Right lobe of liver (tissue), 6 donors: ENCODE measurements around the gene S100A11. TPM values are rescaled to one million over a fixed set of nuclear protein-coding genes. Genes with fewer than 3 reads are reported as not detected.

Experiments used
- ATAC-seq, 4 donors: fragments of 200-7000 bp; cut with Tn5 transposase; one replicate each; pipeline ENCODE4 v1.9.1; 2020; ENCODE audit warnings: mild to moderate bottlenecking in 4 of 4, moderate library complexity in 4 of 4
- DNase-seq, 3 donors: peaks; one replicate each; pipeline ENCODE4 v3.0.0-alpha.2; 2020
- H3K27ac ChIP-seq, 3 donors: fragments of 200-600 bp; one replicate each; pipeline ENCODE4 v1.8.0; 2022
- H3K27me3 ChIP-seq, 2 donors: fragments of 200-600 bp; one replicate each; pipeline ENCODE4 v1.8.0; 2022
- H3K36me3 ChIP-seq, 4 donors: fragments of 200-600 bp; sonication (generic) in 1 of 4; one replicate each; pipeline versions ENCODE4 v1.5.1 to v1.8.0; 2017 to 2022; ENCODE audit warnings: control low read depth in 1 of 4
- H3K4me1 ChIP-seq, 4 donors: fragments of 200-600 bp; sonication (generic) in 1 of 4; one replicate each; pipeline versions ENCODE4 v1.5.1 to v1.8.0; 2017 to 2022; ENCODE audit warnings: control low read depth in 1 of 4
- H3K4me3 ChIP-seq, 3 donors: fragments of 200-600 bp; one replicate each; pipeline ENCODE4 v1.8.0; 2022
- H3K9me3 ChIP-seq, 4 donors: fragments of 200-600 bp; sonication (generic) in 1 of 4; one replicate each; pipeline versions ENCODE4 v1.5.1 to v1.8.0; 2017 to 2022; ENCODE audit warnings: control low read depth in 1 of 4
- POLR2A ChIP-seq: fragments of 450-650 bp; IDR thresholded peaks from one replicate; pipeline ENCODE4 v1.6.1; 2017; ENCODE audit warnings: antibody characterized with exemption, mild to moderate bottlenecking
- WGBS: methylation state at CpG from one replicate; pipeline ENCODE4 v1.1.6; 2018; ENCODE audit warnings: low coverage, low lambda C conversion rate; ENCODE audit not compliant: insufficient coverage; ENCODE audit errors: missing lambda C conversion rate; 5-methylcytosine and 5-hydroxymethylcytosine counted together
- intact Hi-C, 2 donors: fragments of 100-400 bp; cut with DNase I; formaldehyde crosslinking; loops; one replicate each; pipeline versions ENCODE4 v1.11.2 to v1.14.1; 2022
- total RNA-seq, 6 experiments: library from RNA; depleted of rRNA in 2 of 6; stranded (reverse); fragments of >200 nt in 2 of 6; fragmentation: NEBNext Ultra II Directional in 3 of 6; extraction: Animal tissue kit (Norgen Biotek cat#: 25700) in 3 of 6; gene quantifications; one replicate each; pipeline versions ENCODE4 v1.1.0 to v1.2.4, GENCODE V29; 2016 to 2023
- TF ChIP-seq, protein P1 (sequence below), 4 donors: fragments of 200-600 bp in 3 of 4; fragments of 450-650 bp in 1 of 4; IDR thresholded peaks; one replicate each; pipeline versions ENCODE4 v1.5.1 to v1.8.0; 2016 to 2022; ENCODE audit warnings: antibody characterized with exemption in 4 of 4, mild to moderate bottlenecking in 2 of 4
- donor health status: DM: no; HTN: yes; CAD: no.
- donor health status: DM: no; HTN: no; CAD: no.
- donor health status: DM: no; HTN: no; CAD: no.
- donor health status: DM: no; HTN: yes; CAD: no.
- donor health status: DM: no; HTN: yes; CAD: no.

Gene S100A11
- total RNA-seq, 6 experiments from 2014 or later: 11.0 to 68.5 (median 25.3) TPM

DNA sequence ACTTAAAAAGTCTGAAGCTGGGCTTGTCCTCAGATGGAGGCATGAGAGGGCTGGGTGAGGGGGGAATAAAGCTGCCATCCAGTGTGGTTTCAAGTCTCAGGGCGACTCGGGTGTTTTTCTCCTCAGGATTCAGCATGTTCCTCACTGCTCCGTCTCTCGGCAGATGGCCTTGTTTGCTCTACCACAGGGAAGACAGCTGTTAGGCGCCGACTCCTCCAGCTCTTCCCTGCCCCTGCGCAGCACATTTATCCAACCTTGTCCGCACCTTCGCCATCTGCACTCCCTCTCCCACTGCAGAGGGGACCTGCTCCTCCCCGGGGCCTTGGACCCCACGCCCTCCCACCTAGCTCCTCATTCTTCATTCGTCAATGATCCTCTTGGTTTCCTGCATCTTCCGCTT, 16.6 kb upstream of the S100A11 start:
- 47% methylated on average over 12 of the region's 13 CpGs for WGBS
- no peak for TF ChIP-seq POLR2A
- TF ChIP-seq, protein P1, sequence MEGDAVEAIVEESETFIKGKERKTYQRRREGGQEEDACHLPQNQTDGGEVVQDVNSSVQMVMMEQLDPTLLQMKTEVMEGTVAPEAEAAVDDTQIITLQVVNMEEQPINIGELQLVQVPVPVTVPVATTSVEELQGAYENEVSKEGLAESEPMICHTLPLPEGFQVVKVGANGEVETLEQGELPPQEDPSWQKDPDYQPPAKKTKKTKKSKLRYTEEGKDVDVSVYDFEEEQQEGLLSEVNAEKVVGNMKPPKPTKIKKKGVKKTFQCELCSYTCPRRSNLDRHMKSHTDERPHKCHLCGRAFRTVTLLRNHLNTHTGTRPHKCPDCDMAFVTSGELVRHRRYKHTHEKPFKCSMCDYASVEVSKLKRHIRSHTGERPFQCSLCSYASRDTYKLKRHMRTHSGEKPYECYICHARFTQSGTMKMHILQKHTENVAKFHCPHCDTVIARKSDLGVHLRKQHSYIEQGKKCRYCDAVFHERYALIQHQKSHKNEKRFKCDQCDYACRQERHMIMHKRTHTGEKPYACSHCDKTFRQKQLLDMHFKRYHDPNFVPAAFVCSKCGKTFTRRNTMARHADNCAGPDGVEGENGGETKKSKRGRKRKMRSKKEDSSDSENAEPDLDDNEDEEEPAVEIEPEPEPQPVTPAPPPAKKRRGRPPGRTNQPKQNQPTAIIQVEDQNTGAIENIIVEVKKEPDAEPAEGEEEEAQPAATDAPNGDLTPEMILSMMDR (IDR thresholded peaks at IDR 0.05): no peak
- intact Hi-C loops: loop anchor here (10.0 kb wide), 1 partner anchor 131 kb away; no protein-coding TSS in a partner anchor

DNA sequence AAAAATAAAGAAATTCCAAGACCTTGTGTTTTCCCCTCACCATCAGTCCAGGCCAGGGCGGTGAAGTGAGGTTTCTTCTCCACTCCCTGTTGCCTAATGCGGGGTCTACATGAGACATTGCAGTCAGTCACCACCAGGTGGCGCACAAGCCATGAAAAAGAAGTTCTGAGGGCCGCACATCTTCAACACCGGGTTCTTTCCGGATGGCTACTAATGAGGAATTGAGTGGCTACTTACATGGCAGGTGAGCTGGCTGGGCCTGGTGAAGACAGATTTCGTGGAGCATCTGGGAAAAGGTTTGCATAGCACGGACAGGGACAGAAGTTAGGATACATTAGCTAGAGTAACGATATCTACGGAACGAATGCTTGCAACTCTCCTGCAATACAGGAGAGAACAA, 15.8 kb upstream of the S100A11 start:
- no peaks in the 10 kb centered on the region for H3K4me1 ChIP-seq
- intact Hi-C loops: loop anchor here (10.0 kb wide), 1 partner anchor 132 kb away; no protein-coding TSS in a partner anchor
- no peak overlapping the region for H3K4me3 ChIP-seq
- ATAC-seq (peak; percentile 67 to 78 (median 75)), DNase-seq (peak; percentile 82 to 85 (median 84))
- no peaks in the 10 kb centered on the region for H3K36me3 ChIP-seq
- H3K9me3 ChIP-seq: no peaks in the 10 kb centered on the region
- no peaks in the 10 kb centered on the region for H3K27me3 ChIP-seq
- H3K27ac ChIP-seq: no peak overlapping the region
- TF ChIP-seq POLR2A: no peak
- TF ChIP-seq, protein P1 (IDR thresholded peaks at IDR 0.05): peak; percentile 87 to 93 (median 89)
- WGBS: 0% methylated on average over 8 of the region's 11 CpGs

More for the DNA sequence above, 16.6 kb upstream of the S100A11 start:
- H3K4me1 ChIP-seq: no peaks in the 10 kb centered on the region
- H3K36me3 ChIP-seq: no peaks in the 10 kb centered on the region
- H3K4me3 ChIP-seq: no peak overlapping the region
- DNase-seq (no peak), ATAC-seq (peak in 1 of 4 donors; percentile 7)
- no peak overlapping the region for H3K27ac ChIP-seq
- H3K27me3 ChIP-seq: no peaks in the 10 kb centered on the region
- H3K9me3 ChIP-seq: no peaks in the 10 kb centered on the region

DNA sequence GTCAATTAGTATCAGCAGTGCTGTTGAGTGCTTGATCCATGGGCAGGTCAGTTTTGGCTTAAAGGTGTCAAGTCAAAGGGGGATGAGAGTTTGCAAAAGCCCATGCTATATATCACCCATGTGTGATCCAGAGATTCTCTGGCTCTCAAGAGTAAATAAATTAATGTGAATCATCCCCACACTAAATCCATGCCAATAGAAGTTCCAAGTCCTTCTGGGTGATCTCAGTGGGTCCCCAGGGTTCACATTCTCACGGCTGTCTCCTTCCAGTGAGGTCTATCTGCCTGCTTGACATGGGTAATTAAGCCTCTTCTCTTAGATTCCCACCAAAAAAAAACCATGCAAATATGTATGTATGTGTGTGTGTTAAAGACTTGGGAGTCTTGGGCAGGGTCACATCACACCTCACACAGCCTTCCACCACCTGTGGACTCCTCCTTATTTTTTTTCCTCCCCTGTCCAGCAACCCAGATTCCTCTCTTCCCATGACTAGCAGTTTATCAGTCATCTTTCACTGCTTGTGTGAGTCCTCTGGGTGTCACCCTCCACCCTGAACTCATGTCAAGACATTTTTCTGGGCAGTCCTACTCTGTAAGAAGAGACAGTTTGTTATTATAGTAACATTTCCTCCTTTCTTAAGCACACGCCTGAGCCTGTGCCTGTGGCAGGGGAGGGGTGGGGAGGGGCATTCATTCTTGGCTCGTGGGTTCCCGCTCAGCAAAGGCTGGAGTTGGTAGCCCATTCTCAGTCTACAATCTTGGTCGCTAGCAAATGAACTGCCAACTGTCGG, 14.3 kb upstream of the S100A11 start:
- H3K4me1 ChIP-seq: no peaks in the 10 kb centered on the region

DNA sequence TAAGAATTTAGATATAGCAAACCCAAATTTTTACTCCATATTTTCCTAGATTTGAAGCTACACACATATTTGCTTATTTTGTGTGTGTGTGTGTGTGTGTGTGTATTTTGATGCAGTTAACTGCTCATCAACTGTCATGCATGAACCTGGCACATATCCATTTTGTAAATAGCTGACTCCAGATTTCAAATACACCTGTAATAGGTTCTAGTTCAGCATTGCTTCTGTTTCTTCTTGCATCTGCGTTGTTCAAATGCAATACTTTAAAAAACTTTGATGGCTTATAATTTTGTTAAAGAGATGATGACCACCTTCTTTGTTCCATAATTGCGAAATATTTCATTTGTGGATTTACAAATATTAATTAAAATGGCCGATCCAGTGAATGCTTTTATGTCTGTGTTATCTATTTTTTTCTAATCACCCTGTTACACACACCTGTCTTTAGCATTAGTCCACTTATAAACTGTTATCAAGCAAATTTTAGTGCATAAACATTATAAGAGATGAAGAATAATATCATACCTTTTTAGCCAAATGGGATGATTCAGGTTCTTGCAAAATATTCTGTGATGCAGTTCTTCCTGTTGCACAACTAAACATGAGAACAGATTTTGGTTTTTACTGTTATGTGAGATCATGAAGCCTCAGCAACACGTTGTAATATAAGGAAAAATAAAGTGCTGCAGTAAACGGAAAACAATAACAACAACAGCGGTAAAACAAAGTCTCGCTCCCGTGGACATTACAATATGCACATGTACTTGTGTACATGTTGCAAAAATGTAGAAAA, 12.7 kb upstream of the S100A11 start:
- Histone ChIP-seq H3K36me3 (no peaks in the 10 kb centered on the region), H3K4me1 (no peaks in the 10 kb centered on the region), H3K4me3 (no peak overlapping the region), H3K9me3 (no peaks in the 10 kb centered on the region), H3K27ac (no peak overlapping the region), H3K27me3 (no peaks in the 10 kb centered on the region)
- no peak for DNase-seq
- TF ChIP-seq, protein P1 (IDR thresholded peaks at IDR 0.05): no peak
- no peak for TF ChIP-seq POLR2A
- 47% methylated on average over 8 of the region's 8 CpGs for WGBS
- ATAC-seq: no peak
- intact Hi-C loops: loop anchor here (10.0 kb wide), 1 partner anchor 135 kb away; no protein-coding TSS in a partner anchor

More for the DNA sequence above, 14.3 kb upstream of the S100A11 start:
- Histone ChIP-seq H3K36me3 (no peaks in the 10 kb centered on the region), H3K27me3 (no peaks in the 10 kb centered on the region), H3K9me3 (no peaks in the 10 kb centered on the region), H3K4me3 (no peak overlapping the region), H3K27ac (no peak overlapping the region)
- intact Hi-C loops: loop anchor here (10.0 kb wide), 1 partner anchor 134 kb away; no protein-coding TSS in a partner anchor
- TF ChIP-seq, protein P1 (IDR thresholded peaks at IDR 0.05): no peak
- TF ChIP-seq POLR2A: no peak
- no peak for DNase-seq
- no peak for ATAC-seq
- 59% methylated on average over 6 of the region's 6 CpGs for WGBS
